MM.1S (cell line): ENCODE results near the gene CCDC71L.

Experiments used
- EZH2 ChIP-seq: fragments of 300-600 bp; sonication (generic); optimal IDR thresholded peaks from 2 replicates; pipeline ENCODE3; 2017; ENCODE audit warnings: low read depth, mild to moderate bottlenecking, antibody characterized with exemption, low read length, mixed read lengths
- TF ChIP-seq, protein P1 (sequence below): fragments of 300-600 bp; sonication (generic); IDR thresholded peaks from 2 replicates; pipeline ENCODE4 v1.5.1; 2016; ENCODE audit warnings: antibody characterized with exemption, low read length, mixed read lengths

DNA sequence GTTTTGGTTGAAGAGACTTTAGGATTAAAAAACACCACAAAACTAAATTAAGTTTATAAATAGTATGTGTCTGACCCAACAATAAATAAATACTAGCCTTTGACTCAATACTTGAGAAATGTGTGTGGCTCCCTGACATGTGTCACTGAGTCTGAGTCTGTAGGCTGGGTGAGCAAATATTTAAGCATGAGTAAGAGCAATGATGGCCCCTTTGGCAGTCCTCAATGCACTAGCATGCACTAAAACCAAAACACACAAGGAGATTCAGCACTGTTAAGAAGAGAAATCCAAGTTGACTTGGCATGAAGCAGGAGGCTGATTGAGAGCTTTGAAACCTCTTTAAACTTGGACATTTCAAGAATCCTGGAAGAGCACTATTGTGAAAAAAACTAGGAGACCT, 37.1 kb downstream of the CCDC71L start:
- TF ChIP-seq, protein P1, sequence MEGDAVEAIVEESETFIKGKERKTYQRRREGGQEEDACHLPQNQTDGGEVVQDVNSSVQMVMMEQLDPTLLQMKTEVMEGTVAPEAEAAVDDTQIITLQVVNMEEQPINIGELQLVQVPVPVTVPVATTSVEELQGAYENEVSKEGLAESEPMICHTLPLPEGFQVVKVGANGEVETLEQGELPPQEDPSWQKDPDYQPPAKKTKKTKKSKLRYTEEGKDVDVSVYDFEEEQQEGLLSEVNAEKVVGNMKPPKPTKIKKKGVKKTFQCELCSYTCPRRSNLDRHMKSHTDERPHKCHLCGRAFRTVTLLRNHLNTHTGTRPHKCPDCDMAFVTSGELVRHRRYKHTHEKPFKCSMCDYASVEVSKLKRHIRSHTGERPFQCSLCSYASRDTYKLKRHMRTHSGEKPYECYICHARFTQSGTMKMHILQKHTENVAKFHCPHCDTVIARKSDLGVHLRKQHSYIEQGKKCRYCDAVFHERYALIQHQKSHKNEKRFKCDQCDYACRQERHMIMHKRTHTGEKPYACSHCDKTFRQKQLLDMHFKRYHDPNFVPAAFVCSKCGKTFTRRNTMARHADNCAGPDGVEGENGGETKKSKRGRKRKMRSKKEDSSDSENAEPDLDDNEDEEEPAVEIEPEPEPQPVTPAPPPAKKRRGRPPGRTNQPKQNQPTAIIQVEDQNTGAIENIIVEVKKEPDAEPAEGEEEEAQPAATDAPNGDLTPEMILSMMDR, result no peak
- no peak for TF ChIP-seq EZH2
